K562 (cell line): ENCODE measurements around the gene IMPA2. TPM values are rescaled to one million over a fixed set of nuclear protein-coding genes. Genes with fewer than 3 reads are reported as not detected.

ENCODE experiments used
- ATAC-seq: fragments of 200-7000 bp; cut with Tn5 transposase; 3 replicates; pipeline ENCODE4 v1.9.1; 2020; ENCODE audit warnings: moderate library complexity
- BruUV-seq: library from RNA; stranded (reverse); fragments of 400-500 nt; replicated peaks from 2 replicates; lab custom pipeline; 2021; lab: Mats Ljungman, UMichigan
- CTCF ChIA-PET: fragments of 300-600 bp; formaldehyde crosslinking; extraction: SDS; loops from one replicate; lab custom pipeline; 2021; ENCODE audit warnings: low intra/inter-chr PET ratio; lab: Yijun Ruan, JAX
- POLR2A ChIA-PET: fragments of 300-600, 350-650 bp; sonication (Branson Sonifier 250); formaldehyde crosslinking; extraction: SDS; loops from one replicate; lab custom pipeline; 2021; ENCODE audit warnings: antibody characterized with exemption, inconsistent platforms; lab: Yijun Ruan, JAX
- DNase-seq, 4 experiments: peaks; one replicate each; pipeline versions ENCODE4 v3.0.0 to v3.0.0-alpha.2; 2011 to 2018; ENCODE audit warnings: low spot score in 3 of 4, mixed read lengths in 3 of 4; ENCODE audit errors: extremely low read depth in 1 of 4
- FAIRE-seq: peaks from 2 replicates; lab custom pipeline; 2011; peaks lifted over from hg19 to GRCh38; lab: Jason Lieb, UNC
- H2AFZ ChIP-seq: 2 replicates; pipeline ENCODE4 v1.6.0; 2011; ENCODE audit warnings: low read depth, low read length, control low read depth, inconsistent platforms
- H3K27ac ChIP-seq: fragments of 200-600 bp; 3 replicates; pipeline ENCODE4 v1.8.0; 2011; ENCODE audit warnings: low read depth, mild to moderate bottlenecking, control low read depth, inconsistent platforms, low read length, moderate library complexity, mixed read lengths; ENCODE audit errors: extremely low read depth
- H3K27me3 ChIP-seq, 2 experiments: fragments of 300-600 bp in 1 of 2; 2 replicates in 1 of 2; 3 replicates in 1 of 2; pipeline versions ENCODE4 v1.6.0 to v1.8.0; 2011; ENCODE audit warnings: inconsistent platforms in 2 of 2, low read length in 2 of 2, mild to moderate bottlenecking in 1 of 2, mixed read lengths in 1 of 2, moderate library complexity in 1 of 2; ENCODE audit not compliant: control insufficient read depth in 2 of 2, insufficient read depth in 2 of 2
- H3K36me3 ChIP-seq: fragments of 300-600 bp; 3 replicates; pipeline ENCODE4 v1.8.0; 2011; ENCODE audit warnings: mild to moderate bottlenecking, low read length, inconsistent platforms; ENCODE audit not compliant: control insufficient read depth, insufficient read depth
- H3K4me1 ChIP-seq, 2 experiments: fragments of 200-600 bp in 1 of 2; replicated peaks in 1 of 2; 2 replicates in 1 of 2; 3 replicates in 1 of 2; pipeline versions ENCODE4 v1.5.1 to v1.8.0; 2011; ENCODE audit warnings: inconsistent platforms in 2 of 2, low read length in 2 of 2, mild to moderate bottlenecking in 1 of 2, mixed read lengths in 1 of 2, moderate library complexity in 1 of 2; ENCODE audit not compliant: control insufficient read depth in 2 of 2, insufficient read depth in 2 of 2
- H3K4me2 ChIP-seq: 2 replicates; pipeline ENCODE4 v1.6.1; 2011; ENCODE audit warnings: low read length, control low read depth, inconsistent platforms, mixed read lengths; ENCODE audit not compliant: insufficient read depth
- H3K4me3 ChIP-seq: fragments of 200-600 bp; sonication (generic), shearing (Covaris generic); 2 replicates; pipeline ENCODE4 v1.5.1; 2016; ENCODE audit warnings: control low read depth, inconsistent platforms
- H3K79me2 ChIP-seq: fragments of 200-600 bp; 3 replicates; pipeline ENCODE4 v1.8.0; 2011; ENCODE audit warnings: low read length, inconsistent platforms; ENCODE audit not compliant: control insufficient read depth, insufficient read depth
- H3K9ac ChIP-seq, 2 experiments: 2 replicates each; pipeline versions ENCODE4 v1.6.0 to v1.6.1; 2011; ENCODE audit warnings: low read depth in 2 of 2, low read length in 2 of 2, control low read depth in 1 of 2, inconsistent platforms in 1 of 2, mild to moderate bottlenecking in 1 of 2, mixed read lengths in 1 of 2; ENCODE audit not compliant: insufficient read depth in 1 of 2
- H3K9me1 ChIP-seq: one replicate; pipeline ENCODE4 v1.6.0; 2011; ENCODE audit warnings: inconsistent platforms, mild to moderate bottlenecking, low read length, moderate library complexity; ENCODE audit not compliant: control insufficient read depth, insufficient read depth
- H3K9me3 ChIP-seq: replicated peaks from 2 replicates; pipeline ENCODE4 v1.5.1; 2011; ENCODE audit warnings: low read depth, low read length, inconsistent platforms; ENCODE audit not compliant: control insufficient read depth, insufficient read depth
- H4K20me1 ChIP-seq: replicated peaks from 2 replicates; pipeline ENCODE4 v1.6.1; 2011; ENCODE audit warnings: low read length, inconsistent platforms, mixed read lengths; ENCODE audit not compliant: control insufficient read depth, insufficient read depth
- AFF4 ChIP-seq: sonication (generic); formaldehyde crosslinking; IDR thresholded peaks from 2 replicates; pipeline ENCODE4 v1.8.0; 2023; ENCODE audit warnings: mild to moderate bottlenecking, missing genetic modification reagents
- CCAR2 ChIP-seq: fragments of 200-400 bp; formaldehyde crosslinking; IDR thresholded peaks from 2 replicates; pipeline ENCODE4 v1.6.1; 2017; ENCODE audit warnings: mild to moderate bottlenecking, low read depth, low read length
- NR1H2 ChIP-seq: sonication (generic); formaldehyde crosslinking; IDR thresholded peaks from 2 replicates; pipeline ENCODE4 v1.4.0; 2020; ENCODE audit warnings: mild to moderate bottlenecking, missing genetic modification reagents
- RB1 ChIP-seq: fragments of 450-650 bp; IDR thresholded peaks from 2 replicates; pipeline ENCODE4 v1.6.1; 2017; ENCODE audit warnings: low read depth, mild to moderate bottlenecking
- U2AF1 ChIP-seq: fragments of 200-400 bp; formaldehyde crosslinking; optimal IDR thresholded peaks from 2 replicates; pipeline ENCODE3; 2017; ENCODE audit warnings: mild to moderate bottlenecking, low read depth, low read length, moderate library complexity
- ZNF12 ChIP-seq: sonication (generic); formaldehyde crosslinking; IDR thresholded peaks from 2 replicates; pipeline ENCODE4 v1.4.0; 2020; ENCODE audit warnings: mild to moderate bottlenecking, missing genetic modification reagents
- ZNF124 ChIP-seq: sonication (generic); formaldehyde crosslinking; IDR thresholded peaks from 2 replicates; pipeline ENCODE4 v1.8.1; 2022; ENCODE audit warnings: missing genetic modification reagents
- ZNF395 ChIP-seq: fragments of 200-800 bp; sonication (Bioruptor generic); IDR thresholded peaks from 2 replicates; pipeline ENCODE4 v1.6.1; 2017; ENCODE audit warnings: missing genetic modification characterization, missing compliant biosample characterization
- ZNF655 ChIP-seq: fragments of 250-450 bp; sonication (Bioruptor Pico); IDR thresholded peaks from 2 replicates; pipeline ENCODE4 v1.5.0; 2021
- ZNF778 ChIP-seq: fragments of 450-650 bp; formaldehyde crosslinking; IDR thresholded peaks from 2 replicates; pipeline ENCODE4 v1.4.0; 2020; ENCODE audit warnings: mild to moderate bottlenecking, moderate library complexity
- WGBS: fragments of 100-300 bp; shearing (Covaris generic); methylation state at CpG from one replicate; pipeline ENCODE4 v1.1.6; 2016; ENCODE audit warnings: low coverage, mixed read lengths; ENCODE audit not compliant: insufficient coverage; ENCODE audit errors: missing lambda C conversion rate; 5-methylcytosine and 5-hydroxymethylcytosine counted together
- in situ Hi-C: fragments of 300-500 bp; cut with MboI; formaldehyde crosslinking; loops from 4 replicates; pipeline ENCODE4 v1.15.0; 2018; ENCODE audit warnings: inconsistent platforms, mixed read lengths
- intact Hi-C: fragments of 100-400 bp; cut with micrococcal nuclease; formaldehyde crosslinking; loops from 2 replicates; pipeline ENCODE4 v1.14.2; 2022
- polyA plus RNA-seq, 8 experiments: library from polyadenylated mRNA; depleted of rRNA in 4 of 8; stranded (reverse) in 5 of 8; unstranded in 3 of 8; fragments of >200 nt; fragmentation: Nextera tagmentation in 2 of 8; fragmentation: Illumina TruSeq in 1 of 8; extraction: Ambion mirVana in 2 of 8; extraction: Trizol in 1 of 8; gene quantifications; 2 replicates each; pipeline versions ENCODE4 v1.2.1 to v1.2.3, GENCODE V29; 2011 to 2014; ENCODE audit warnings: inconsistent platforms in 1 of 8, missing spikeins in 1 of 8
- total RNA-seq, 7 experiments: library from RNA; depleted of rRNA in 6 of 7; stranded (reverse); fragments of >200 nt in 6 of 7; fragmentation: Illumina TruSeq in 2 of 7; extraction: Trizol in 2 of 7; gene quantifications; 2 replicates each; pipeline versions ENCODE4 v1.2.1 to v1.2.3, GENCODE V29; 2011 to 2021; ENCODE audit warnings: low replicate concordance in 1 of 7
- TF ChIP-seq, protein P1 (sequence below): fragments of 450-650 bp; IDR thresholded peaks from 2 replicates; pipeline ENCODE4 v1.6.1; 2018; ENCODE audit warnings: mild to moderate bottlenecking, low read depth; ENCODE audit not compliant: partially characterized antibody
- TF ChIP-seq, protein P2 (sequence below): fragments of 250-450 bp; sonication (Bioruptor Pico); IDR thresholded peaks from 2 replicates; pipeline ENCODE4 v1.8.0; 2021; ENCODE audit warnings: moderate library complexity, mild to moderate bottlenecking, inconsistent platforms

The IMPA2 gene
- total and polyA plus RNA-seq, 9 of the 15 experiments (the other 6 are each of a cell fraction or from before 2014, with no cell fraction given) = 0.62 to 11.3 (median 5.7) TPM

- POLR2A ChIA-PET = interaction anchor here (0.9 kb wide), 1 partner anchor 9 kb away, joined by 4 read pairs; no protein-coding TSS in a partner anchor
These were observed 62.5 kb downstream of the IMPA2 start for GRCh38 chr18:12043811-12044210.

More at GRCh38 chr18:12043811-12044210, 62.5 kb downstream of the IMPA2 start:
- no peak for DNase-seq
- no peak overlapping the region for H3K9ac ChIP-seq
- BruUV-seq = no TSS peak
- FAIRE-seq = no peak
- in situ Hi-C loops (loop anchor here (5.0 kb wide), 1 partner anchor 312 kb away; no protein-coding TSS in a partner anchor), intact Hi-C loops (no loop called here)
- H3K27ac ChIP-seq = no peak overlapping the region
- H3K9me3 ChIP-seq = no peaks in the 10 kb centered on the region
- H3K9me1 ChIP-seq = no peaks in the 10 kb centered on the region
- WGBS = 4% methylated on average over 7 of the region's 7 CpGs
- ATAC-seq = peak; percentile 30; the same call in 1 of the 3 replicates
- peaks cover 0 to 9% of the 10 kb centered on the region in 2 experiments; a peak in 2 of 5 replicates for H3K4me1 ChIP-seq
- CTCF ChIA-PET = no interaction called here
- H3K79me2 ChIP-seq = no peaks in the 10 kb centered on the region
- 0 out of 2 replicates have a peak overlapping the region, but pooled peaks have one; percentile 53 for H2AFZ ChIP-seq
- no peak overlapping the region for H3K4me2 ChIP-seq
- no peaks in the 10 kb centered on the region; the same call in 1 of the 2 replicates for H4K20me1 ChIP-seq
- no peak overlapping the region for H3K4me3 ChIP-seq
- TF ChIP-seq ZNF12 (no peak), ZNF778 (CRISPR knock-in tag) (no peak), ZNF655 (CRISPR knock-in tag) (no peak), RB1 (no peak), U2AF1 (no peak), AFF4 (CRISPR knock-in tag) (no peak), CCAR2 (no peak), ZNF124 (CRISPR knock-in tag) (no peak), NR1H2 (CRISPR knock-in tag) (no peak), ZNF395 (CRISPR knock-in tag) (no peak)
- TF ChIP-seq, protein P1, sequence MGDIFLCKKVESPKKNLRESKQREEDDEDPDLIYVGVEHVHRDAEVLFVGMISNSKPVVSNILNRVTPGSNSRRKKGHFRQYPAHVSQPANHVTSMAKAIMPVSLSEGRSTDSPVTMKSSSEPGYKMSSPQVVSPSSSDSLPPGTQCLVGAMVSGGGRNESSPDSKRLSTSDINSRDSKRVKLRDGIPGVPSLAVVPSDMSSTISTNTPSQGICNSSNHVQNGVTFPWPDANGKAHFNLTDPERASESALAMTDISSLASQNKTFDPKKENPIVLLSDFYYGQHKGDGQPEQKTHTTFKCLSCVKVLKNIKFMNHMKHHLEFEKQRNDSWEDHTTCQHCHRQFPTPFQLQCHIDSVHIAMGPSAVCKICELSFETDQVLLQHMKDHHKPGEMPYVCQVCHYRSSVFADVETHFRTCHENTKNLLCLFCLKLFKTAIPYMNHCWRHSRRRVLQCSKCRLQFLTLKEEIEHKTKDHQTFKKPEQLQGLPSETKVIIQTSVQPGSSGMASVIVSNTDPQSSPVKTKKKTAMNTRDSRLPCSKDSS = no peak
- TF ChIP-seq, protein P2, sequence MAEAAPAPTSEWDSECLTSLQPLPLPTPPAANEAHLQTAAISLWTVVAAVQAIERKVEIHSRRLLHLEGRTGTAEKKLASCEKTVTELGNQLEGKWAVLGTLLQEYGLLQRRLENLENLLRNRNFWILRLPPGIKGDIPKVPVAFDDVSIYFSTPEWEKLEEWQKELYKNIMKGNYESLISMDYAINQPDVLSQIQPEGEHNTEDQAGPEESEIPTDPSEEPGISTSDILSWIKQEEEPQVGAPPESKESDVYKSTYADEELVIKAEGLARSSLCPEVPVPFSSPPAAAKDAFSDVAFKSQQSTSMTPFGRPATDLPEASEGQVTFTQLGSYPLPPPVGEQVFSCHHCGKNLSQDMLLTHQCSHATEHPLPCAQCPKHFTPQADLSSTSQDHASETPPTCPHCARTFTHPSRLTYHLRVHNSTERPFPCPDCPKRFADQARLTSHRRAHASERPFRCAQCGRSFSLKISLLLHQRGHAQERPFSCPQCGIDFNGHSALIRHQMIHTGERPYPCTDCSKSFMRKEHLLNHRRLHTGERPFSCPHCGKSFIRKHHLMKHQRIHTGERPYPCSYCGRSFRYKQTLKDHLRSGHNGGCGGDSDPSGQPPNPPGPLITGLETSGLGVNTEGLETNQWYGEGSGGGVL (CRISPR knock-in tag) = no peak
- H3K36me3 ChIP-seq = no peaks in the 10 kb centered on the region
- H3K27me3 ChIP-seq = peaks cover 2 to 24% of the 10 kb centered on the region in 2 experiments; a peak in 4 of 5 replicates
